GM12878 (cell line): ENCODE measurements around the gene SLC39A13. TPM values are rescaled to one million over a fixed set of nuclear protein-coding genes. Genes with fewer than 3 reads are reported as not detected.

ENCODE experiments used
- ATF7 ChIP-seq: fragments of 450-650 bp; IDR thresholded peaks from 2 replicates; pipeline ENCODE4 v1.6.1; 2016; ENCODE audit warnings: low read depth, mild to moderate bottlenecking
- BACH1 ChIP-seq: fragments of 450-650 bp; IDR thresholded peaks from 2 replicates; pipeline ENCODE4 v1.6.1; 2017; ENCODE audit warnings: mild to moderate bottlenecking, borderline replicate concordance
- CBX5 ChIP-seq: sonication (generic); IDR thresholded peaks from 2 replicates; pipeline ENCODE4 v1.6.1; 2016; ENCODE audit warnings: low read depth, moderate library complexity, mild to moderate bottlenecking, inconsistent platforms
- CEBPZ ChIP-seq: fragments of 150-350 bp; IDR thresholded peaks from 2 replicates; pipeline ENCODE4 v1.6.1; 2016; ENCODE audit warnings: low read depth, low read length
- CHD2 ChIP-seq: IDR thresholded peaks from 2 replicates; pipeline ENCODE4 v1.6.1; 2011; ENCODE audit warnings: low read depth, low read length, improper control_type of control experiment, borderline replicate concordance
- CHD4 ChIP-seq: fragments of 200-600 bp; sonication (generic); IDR thresholded peaks from 2 replicates; pipeline ENCODE4 v1.6.1; 2016; ENCODE audit warnings: mild to moderate bottlenecking
- EGR1 ChIP-seq, 2 experiments: IDR thresholded peaks; 1 replicate in 1 of 2; 2 replicates in 1 of 2; pipeline ENCODE4 v1.6.1; 2011 to 2012; ENCODE audit warnings: low read depth in 2 of 2, low read length in 2 of 2, borderline replicate concordance in 1 of 2, mild to moderate bottlenecking in 1 of 2, moderate library complexity in 1 of 2
- GABPA ChIP-seq: IDR thresholded peaks from 2 replicates; pipeline ENCODE4 v1.6.1; 2014; ENCODE audit warnings: antibody characterized with exemption, low read depth, mild to moderate bottlenecking, inconsistent platforms
- HDAC6 ChIP-seq: fragments of 200-600 bp; sonication (generic); IDR thresholded peaks from one replicate; pipeline ENCODE4 v1.8.0; 2017; ENCODE audit warnings: antibody characterized with exemption; ENCODE audit not compliant: unreplicated experiment
- IKZF1 ChIP-seq: fragments of 450-650 bp; conservative IDR thresholded peaks from 2 replicates; pipeline ENCODE4 v1.6.1; 2017; ENCODE audit warnings: antibody characterized with exemption, mild to moderate bottlenecking
- IRF3 ChIP-seq: fragments of 450-650 bp; IDR thresholded peaks from 2 replicates; pipeline ENCODE4 v1.6.1; 2014; ENCODE audit warnings: mild to moderate bottlenecking
- IRF5 ChIP-seq: fragments of 450-650 bp; IDR thresholded peaks from 2 replicates; pipeline ENCODE4 v1.6.1; 2017; ENCODE audit warnings: borderline replicate concordance
- LARP7 ChIP-seq: fragments of 450-650 bp; IDR thresholded peaks from 2 replicates; pipeline ENCODE4 v1.6.1; 2017; ENCODE audit warnings: mild to moderate bottlenecking
- MTA2 ChIP-seq: fragments of 450-650 bp; IDR thresholded peaks from 2 replicates; pipeline ENCODE4 v1.6.1; 2016; ENCODE audit warnings: low read depth, mild to moderate bottlenecking, moderate library complexity
- MXI1 ChIP-seq: fragments of 150-350 bp; IDR thresholded peaks from 2 replicates; pipeline ENCODE4 v1.6.1; 2011; ENCODE audit warnings: low read depth, mild to moderate bottlenecking, inconsistent platforms, low read length, improper control_type of control experiment
- NBN ChIP-seq: fragments of 450-650 bp; IDR thresholded peaks from 2 replicates; pipeline ENCODE4 v1.6.1; 2016
- NFYB ChIP-seq: IDR thresholded peaks from 2 replicates; pipeline ENCODE4 v1.6.1; 2011; ENCODE audit warnings: low read depth, mild to moderate bottlenecking, low read length, improper control_type of control experiment, moderate library complexity; ENCODE audit not compliant: insufficient read depth
- POLR2AphosphoS5 ChIP-seq: IDR thresholded peaks from 2 replicates; pipeline ENCODE4 v1.6.1; 2011; ENCODE audit warnings: mild to moderate bottlenecking, low read length, inconsistent platforms
- RBBP5 ChIP-seq: fragments of 200-600 bp; sonication (generic); conservative IDR thresholded peaks from 2 replicates; pipeline ENCODE4 v1.6.1; 2016
- RUNX3 ChIP-seq: IDR thresholded peaks from 2 replicates; pipeline ENCODE4 v1.6.1; 2012; ENCODE audit warnings: low read length, inconsistent platforms
- SIN3A ChIP-seq: IDR thresholded peaks from 2 replicates; pipeline ENCODE4 v1.6.1; 2012; ENCODE audit warnings: low read depth, low read length, improper control_type of control experiment
- SP1 ChIP-seq: IDR thresholded peaks from one replicate; pipeline ENCODE4 v1.6.1; 2011; ENCODE audit warnings: low read depth, low read length
- TAF1 ChIP-seq: IDR thresholded peaks from 2 replicates; pipeline ENCODE4 v1.6.1; 2011; ENCODE audit warnings: mild to moderate bottlenecking, low read depth, low read length, borderline replicate concordance
- ZNF622 ChIP-seq: fragments of 450-650 bp; IDR thresholded peaks from 2 replicates; pipeline ENCODE4 v1.6.1; 2017; ENCODE audit warnings: mild to moderate bottlenecking, inconsistent platforms
- ZSCAN29 ChIP-seq: fragments of 450-650 bp; IDR thresholded peaks from 2 replicates; pipeline ENCODE4 v1.6.1; 2017; ENCODE audit warnings: mild to moderate bottlenecking, moderate library complexity
- polyA plus RNA-seq, 11 experiments: library from polyadenylated mRNA; depleted of rRNA in 4 of 11; unstranded in 6 of 11; stranded (reverse) in 5 of 11; fragments of >200 nt; fragmentation: Nextera tagmentation in 4 of 11; fragmentation: Illumina TruSeq in 1 of 11; extraction: Ambion mirVana in 4 of 11; extraction: Trizol in 1 of 11; gene quantifications; 1 replicate in 1 of 11; 2 replicates in 10 of 11; pipeline versions ENCODE4 v1.2.1 to v1.2.3, GENCODE V29; 2011 to 2016; ENCODE audit warnings: inconsistent platforms in 2 of 11, missing spikeins in 2 of 11, low read depth in 1 of 11
- total RNA-seq, 4 experiments: library from RNA; depleted of rRNA in 3 of 4; stranded (reverse); fragments of >200 nt in 3 of 4; fragmentation: Illumina TruSeq in 1 of 4; extraction: Trizol in 1 of 4; gene quantifications; 2 replicates each; pipeline versions ENCODE4 v1.2.1 to v1.2.3, GENCODE V29; 2013 to 2021

The SLC39A13 gene
- total and polyA plus RNA-seq, 10 of the 15 experiments (the other 5 are each of a cell fraction or from before 2014, with no cell fraction given), result 0.23 to 19.8 (median 6.3) TPM

- TF ChIP-seq IRF5 (no peak), ATF7 (peak; percentile 96), RUNX3 (no peak), LARP7 (0 out of 2 replicates have a peak, but pooled peaks have one; percentile 25), NFYB (no peak), HDAC6 (no peak), IRF3 (no peak), CEBPZ (no peak), GABPA (no peak), NBN (0 out of 2 replicates have a peak, but pooled peaks have one; percentile 63), BACH1 (peak; percentile 18; the same call in 1 of the 2 replicates), ZNF622 (no peak), MXI1 (peak; percentile 35; the same call in 1 of the 2 replicates), SP1 (no peak), IKZF1 (peak; percentile 62), CHD2 (0 out of 2 replicates have a peak, but pooled peaks have one; percentile 35), TAF1 (peak; percentile 61; the same call in 1 of the 2 replicates), CBX5 (no peak), EGR1 (IDR thresholded peaks at IDR 0.05; ENCODE audit: borderline replicate concordance in 1 of 2, low read depth in 2 of 2, low read length in 2 of 2) (0 out of 3 replicates have a peak, but pooled peaks of 1 of the 2 experiments have one; percentile 10), SIN3A (peak; percentile 66), MTA2 (no peak), POLR2AphosphoS5 (peak; percentile 91), CHD4 (no peak), ZSCAN29 (no peak), RBBP5 (no peak)
Observed at GRCh38 chr11:47378010-47378835, 30.2 kb upstream of the SLC39A13 start, which contains the start of gene SPI1 (continued).
